Keratinocyte (primary cell): ENCODE results near the gene PRKAG1. TPM values are rescaled to one million over a fixed set of nuclear protein-coding genes. Genes with fewer than 3 reads are reported as not detected.

ENCODE experiments used
- DNase-seq: peaks from one replicate; pipeline ENCODE4 v3.0.0-alpha.2; 2011; ENCODE audit warnings: low read depth, missing footprints, low spot score
- FAIRE-seq: peaks from 2 replicates; lab custom pipeline; 2011; peaks lifted over from hg19 to GRCh38; lab: Jason Lieb, UNC
- H2AFZ ChIP-seq: 2 replicates; pipeline ENCODE4 v1.6.0; 2012; ENCODE audit warnings: low read length, control low read depth, inconsistent platforms; ENCODE audit not compliant: control insufficient read depth
- H3K27ac ChIP-seq: 2 replicates; pipeline ENCODE4 v1.5.1; 2011; ENCODE audit warnings: low read length; ENCODE audit not compliant: control insufficient read depth, insufficient read depth
- H3K27me3 ChIP-seq: 3 replicates; pipeline ENCODE4 v1.6.0; 2011; ENCODE audit warnings: low read length; ENCODE audit not compliant: control insufficient read depth, insufficient read depth; ENCODE audit errors: extremely low read depth
- H3K36me3 ChIP-seq, 2 experiments: 2 replicates in 1 of 2; 3 replicates in 1 of 2; pipeline ENCODE4 v1.5.1; 2011; ENCODE audit warnings: low read length in 2 of 2, mild to moderate bottlenecking in 1 of 2; ENCODE audit not compliant: control insufficient read depth in 2 of 2, insufficient read depth in 2 of 2; ENCODE audit errors: extremely low read depth in 1 of 2
- H3K4me1 ChIP-seq: 3 replicates; pipeline ENCODE4 v1.5.1; 2011; ENCODE audit warnings: low read length; ENCODE audit not compliant: control insufficient read depth, insufficient read depth; ENCODE audit errors: extremely low read depth
- H3K4me2 ChIP-seq: 3 replicates; pipeline ENCODE4 v1.6.0; 2011; ENCODE audit warnings: low read depth, low read length; ENCODE audit not compliant: control insufficient read depth, insufficient read depth; ENCODE audit errors: extremely low read depth
- H3K4me3 ChIP-seq, 3 experiments: fragments of 200-600 bp in 1 of 3; sonication (generic) in 1 of 3; 2 replicates in 2 of 3; 3 replicates in 1 of 3; pipeline ENCODE4 v1.5.1; 2011 to 2016; ENCODE audit warnings: low read length in 3 of 3, mild to moderate bottlenecking in 3 of 3, control low read depth in 2 of 3, inconsistent platforms in 1 of 3, low read depth in 1 of 3, mixed read lengths in 1 of 3, mixed run types in 1 of 3, moderate library complexity in 1 of 3; ENCODE audit not compliant: control insufficient read depth in 2 of 3, insufficient read depth in 2 of 3; ENCODE audit errors: extremely low read depth in 1 of 3
- H3K79me2 ChIP-seq: 2 replicates; pipeline ENCODE4 v1.6.0; 2012; ENCODE audit warnings: low read length; ENCODE audit not compliant: control insufficient read depth, insufficient read depth
- H3K9ac ChIP-seq: 3 replicates; pipeline ENCODE4 v1.6.0; 2011; ENCODE audit warnings: low read length; ENCODE audit not compliant: control insufficient read depth, insufficient read depth; ENCODE audit errors: extremely low read depth
- H3K9me1 ChIP-seq: 3 replicates; pipeline ENCODE4 v1.6.0; 2011; ENCODE audit warnings: low read length; ENCODE audit not compliant: control insufficient read depth, insufficient read depth; ENCODE audit errors: extremely low read depth
- H3K9me3 ChIP-seq: 2 replicates; pipeline ENCODE4 v1.5.1; 2012; ENCODE audit warnings: low read depth, low read length; ENCODE audit not compliant: control insufficient read depth
- H4K20me1 ChIP-seq: 3 replicates; pipeline ENCODE4 v1.6.0; 2011; ENCODE audit warnings: low read length; ENCODE audit not compliant: control insufficient read depth, insufficient read depth; ENCODE audit errors: extremely low read depth
- EZH2 ChIP-seq: IDR thresholded peaks from one replicate; pipeline ENCODE4 v1.6.1; 2012; ENCODE audit warnings: inconsistent platforms, mild to moderate bottlenecking, low read length, moderate library complexity
- dilution Hi-C: fragments of 300-500 bp; cut with MboI; formaldehyde crosslinking; loops from one replicate; pipeline ENCODE4 v1.7.0; 2020; ENCODE audit warnings: low sequenced_read_pairs; ENCODE audit not compliant: extremely low pct_ligation_motif_present
- polyA plus RNA-seq, 5 experiments: library from polyadenylated mRNA; depleted of rRNA in 3 of 5; stranded (reverse) in 3 of 5; stranded (forward) in 1 of 5; unstranded in 1 of 5; fragments of >200 nt; gene quantifications; 1 replicate in 1 of 5; 2 replicates in 3 of 5; 3 replicates in 1 of 5; pipeline versions ENCODE4 v1.2.1 to v1.2.3, GENCODE V29; 2011 to 2012; ENCODE audit warnings: missing spikeins in 2 of 5, low read depth in 1 of 5, low replicate concordance in 1 of 5
- TF ChIP-seq, protein P1 (sequence below), 3 experiments: IDR thresholded peaks in 1 of 3; conservative IDR thresholded peaks in 1 of 3; optimal IDR thresholded peaks in 1 of 3; 2 replicates in 2 of 3; 3 replicates in 1 of 3; pipeline versions ENCODE3 to v1.5.1; 2011; ENCODE audit warnings: low read length in 3 of 3, mild to moderate bottlenecking in 3 of 3, moderate library complexity in 2 of 3, control low read depth in 1 of 3, inconsistent platforms in 1 of 3; ENCODE audit not compliant: insufficient read depth in 2 of 3; ENCODE audit errors: extremely low read depth in 1 of 3

The PRKAG1 gene
- polyA plus RNA-seq, 1 donor (not counting 4 experiments of a cell fraction or from before 2014, with no cell fraction given): 125 TPM

DNA sequence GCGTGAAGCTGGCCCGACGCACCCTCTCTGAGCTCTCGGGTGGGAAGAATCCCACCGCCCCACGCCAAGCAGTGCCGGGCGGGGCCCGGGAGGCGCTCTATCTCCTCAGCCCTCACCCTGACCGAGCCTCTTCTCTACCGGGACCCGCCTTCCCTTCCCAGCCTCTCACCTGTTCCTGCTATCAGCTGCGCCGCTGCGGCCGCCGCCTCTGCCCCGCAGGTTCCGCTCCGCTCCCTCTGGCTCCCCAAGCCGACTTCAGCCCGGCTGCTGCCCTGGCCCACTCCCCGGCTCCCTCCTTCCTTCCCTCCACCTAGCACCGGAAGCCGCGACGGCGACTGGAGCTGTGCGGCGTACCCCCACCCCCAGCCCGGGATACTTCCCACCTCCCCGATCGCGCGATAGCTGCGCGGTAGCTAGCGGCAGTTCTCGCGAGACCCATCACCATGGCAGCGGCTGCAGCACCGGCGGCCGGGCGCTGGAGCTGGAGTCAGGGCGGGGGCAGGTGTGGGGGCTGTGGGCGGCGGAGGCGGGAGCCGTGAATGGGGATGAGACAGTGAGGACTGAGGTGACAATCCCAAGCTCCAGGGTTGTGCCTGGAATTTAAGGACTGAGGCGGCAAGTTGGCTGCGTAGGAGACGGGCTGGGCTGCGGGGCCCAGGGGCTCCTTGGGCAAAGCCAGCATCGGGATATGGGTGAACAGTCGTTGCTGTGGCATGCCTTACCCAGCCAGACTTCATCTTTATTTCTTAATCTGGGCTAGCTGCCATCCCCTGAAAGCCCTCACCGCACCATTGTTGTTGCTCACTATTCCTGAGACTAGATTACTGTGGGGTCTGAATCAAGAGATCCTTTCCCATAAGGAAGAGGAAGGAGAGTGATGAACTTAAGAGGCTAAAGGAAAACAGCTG is 61.2 kb downstream of the PRKAG1 start, which contains the start of gene ARF3:
ARF3 (minus strand) TSS at position 347 of the 908 bp plus-strand sequence. CDS start 16,392 bp downstream, outside the sequence.
- no peak for TF ChIP-seq EZH2
- TF ChIP-seq, protein P1, sequence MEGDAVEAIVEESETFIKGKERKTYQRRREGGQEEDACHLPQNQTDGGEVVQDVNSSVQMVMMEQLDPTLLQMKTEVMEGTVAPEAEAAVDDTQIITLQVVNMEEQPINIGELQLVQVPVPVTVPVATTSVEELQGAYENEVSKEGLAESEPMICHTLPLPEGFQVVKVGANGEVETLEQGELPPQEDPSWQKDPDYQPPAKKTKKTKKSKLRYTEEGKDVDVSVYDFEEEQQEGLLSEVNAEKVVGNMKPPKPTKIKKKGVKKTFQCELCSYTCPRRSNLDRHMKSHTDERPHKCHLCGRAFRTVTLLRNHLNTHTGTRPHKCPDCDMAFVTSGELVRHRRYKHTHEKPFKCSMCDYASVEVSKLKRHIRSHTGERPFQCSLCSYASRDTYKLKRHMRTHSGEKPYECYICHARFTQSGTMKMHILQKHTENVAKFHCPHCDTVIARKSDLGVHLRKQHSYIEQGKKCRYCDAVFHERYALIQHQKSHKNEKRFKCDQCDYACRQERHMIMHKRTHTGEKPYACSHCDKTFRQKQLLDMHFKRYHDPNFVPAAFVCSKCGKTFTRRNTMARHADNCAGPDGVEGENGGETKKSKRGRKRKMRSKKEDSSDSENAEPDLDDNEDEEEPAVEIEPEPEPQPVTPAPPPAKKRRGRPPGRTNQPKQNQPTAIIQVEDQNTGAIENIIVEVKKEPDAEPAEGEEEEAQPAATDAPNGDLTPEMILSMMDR (optimal IDR thresholded peaks at IDR 0.05 in 1 of 3, IDR thresholded peaks at IDR 0.05 in 1 of 3, conservative IDR thresholded peaks at IDR 0.05 in 1 of 3; ENCODE audit: extremely low read depth in 1 of 3, insufficient read depth in 2 of 3, low read length in 3 of 3): peak in 1 of 3 experiments; percentile 2
- Histone ChIP-seq H3K9ac (peak within 1 kb of the TSS; percentile 87), H3K4me1 (peaks cover 12% of the 10 kb centered on the region), H3K27ac (peak within 1 kb of the TSS; percentile 63), H3K4me3 (peak within 1 kb of the TSS; percentile 82 to 95 (median 87)), H3K9me3 (no peaks in the 10 kb centered on the region), H2AFZ (peak within 1 kb of the TSS; percentile 94), H3K79me2 (peaks cover 47% of the 10 kb centered on the region), H4K20me1 (peaks cover 9% of the 10 kb centered on the region), H3K36me3 (peaks cover 14 to 25% of the 10 kb centered on the region in 2 experiments), H3K9me1 (no peaks in the 10 kb centered on the region), H3K4me2 (peak within 1 kb of the TSS; percentile 88), H3K27me3 (no peaks in the 10 kb centered on the region)
- no peak for FAIRE-seq
- dilution Hi-C loops: no loop called here
- DNase-seq: peak; percentile 79

DNA sequence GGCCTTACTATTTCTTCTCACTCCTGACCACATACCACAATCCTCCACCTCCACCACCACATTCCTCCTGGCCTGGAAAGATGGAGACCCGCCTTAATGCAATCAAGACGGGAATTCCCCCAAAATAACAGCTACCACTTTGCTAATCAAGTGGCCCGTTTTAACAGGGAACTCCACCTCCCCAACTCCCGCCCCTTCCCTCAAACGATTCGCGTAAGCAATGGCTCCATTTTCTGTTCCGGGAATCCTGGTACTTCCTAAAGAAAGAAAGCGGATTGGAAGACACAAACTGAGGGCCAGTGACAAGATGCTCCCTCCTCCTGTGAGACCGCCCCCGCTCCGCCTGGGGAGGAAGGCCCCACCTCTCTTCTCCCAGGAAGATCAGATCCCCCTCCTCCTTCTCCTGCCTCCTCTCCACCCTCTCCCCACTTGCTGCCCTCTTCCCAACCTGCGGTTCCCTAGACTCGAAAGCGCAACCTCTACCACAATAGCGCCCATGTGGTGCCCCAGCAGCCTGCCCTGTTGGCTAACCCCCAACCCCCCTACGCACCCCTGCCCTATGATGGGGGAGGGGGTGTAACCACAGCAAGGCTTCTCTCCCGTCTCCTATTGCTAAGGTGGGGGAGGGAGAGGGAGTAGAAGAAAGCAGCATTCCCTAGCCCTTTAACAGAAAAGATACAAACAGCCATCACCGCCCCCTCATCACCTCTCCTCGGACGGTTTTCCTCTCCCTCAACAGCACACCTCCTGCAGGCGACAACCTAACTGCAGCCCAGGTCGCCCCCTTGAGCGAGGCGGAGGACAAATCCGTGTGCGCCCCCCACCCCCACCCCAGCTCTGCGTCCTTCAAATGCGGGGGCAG is 62.1 kb downstream of the PRKAG1 start:
- H3K27me3 ChIP-seq: no peaks in the 10 kb centered on the region
- H3K9ac ChIP-seq: peak overlapping the region; percentile 87
- peaks cover 16 to 25% of the 10 kb centered on the region in 2 experiments for H3K36me3 ChIP-seq
- H3K9me1 ChIP-seq: no peaks in the 10 kb centered on the region
- H3K79me2 ChIP-seq: peaks cover 55% of the 10 kb centered on the region
- peak; percentile 46 for FAIRE-seq
- H2AFZ ChIP-seq: peak overlapping the region; percentile 74
- peaks cover 9% of the 10 kb centered on the region for H4K20me1 ChIP-seq
- peaks cover 12% of the 10 kb centered on the region for H3K4me1 ChIP-seq
- peak overlapping the region; percentile 73 for H3K4me2 ChIP-seq
- dilution Hi-C loops: no loop called here
- peak overlapping the region; percentile 63 for H3K27ac ChIP-seq
- no peaks in the 10 kb centered on the region for H3K9me3 ChIP-seq
- H3K4me3 ChIP-seq: peak overlapping the region; percentile 82 to 95 (median 87)
- peak; percentile 73 for DNase-seq
- TF ChIP-seq, protein P1 (optimal IDR thresholded peaks at IDR 0.05 in 1 of 3, IDR thresholded peaks at IDR 0.05 in 1 of 3, conservative IDR thresholded peaks at IDR 0.05 in 1 of 3; ENCODE audit: extremely low read depth in 1 of 3, insufficient read depth in 2 of 3, low read length in 3 of 3): peak in 1 of 3 experiments; percentile 11
- TF ChIP-seq EZH2: no peak
